CD4-positive, alpha-beta T cell treated with Interleukin-6 at 100 ng/mL for 8 hours (primary cell): ENCODE data around the gene TRDMT1.

Experiments
- DNase-seq: peaks from one replicate; pipeline ENCODE4 v3.0.0-alpha.2; 2020; ENCODE audit warnings: mixed read lengths, low spot score

The TRDMT1 gene

DNA sequence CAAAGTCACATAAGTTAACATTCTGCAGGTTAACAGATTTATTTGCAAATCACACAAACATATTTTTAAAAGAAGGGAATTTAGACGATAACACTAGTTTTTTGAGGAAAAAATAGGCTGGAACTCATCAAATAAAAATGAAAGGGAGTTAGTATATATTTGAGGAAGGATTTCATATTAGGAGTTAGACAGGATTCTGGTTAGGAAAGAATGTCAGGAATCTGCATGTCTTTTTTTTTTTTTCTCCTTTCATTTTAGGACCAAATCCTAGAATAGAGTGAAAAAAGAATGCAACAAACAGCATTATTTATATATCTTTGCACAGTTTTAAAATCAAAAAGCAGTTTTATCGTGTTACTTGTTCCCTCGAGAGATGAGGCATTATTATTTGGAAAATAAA, 8.9 kb upstream of the TRDMT1 start:
- DNase-seq: no peak

DNA sequence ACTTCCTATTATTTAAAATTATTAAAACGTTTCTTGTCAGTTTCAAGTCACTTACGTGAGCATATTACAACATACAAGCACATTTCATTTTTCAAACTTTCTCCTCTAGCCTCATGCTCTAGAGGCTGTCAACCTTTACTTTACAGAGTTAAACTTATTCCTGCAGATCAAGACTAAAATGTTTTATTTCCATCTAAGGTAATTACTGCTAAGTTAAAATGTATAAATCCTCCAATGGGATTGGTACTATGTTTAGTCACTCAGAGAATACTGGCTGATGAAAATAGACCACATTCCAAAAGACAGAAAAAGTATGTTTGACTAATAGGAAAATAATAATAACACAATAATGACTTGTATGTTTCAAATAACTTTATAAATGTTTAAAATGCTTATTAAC, 8.4 kb upstream of the TRDMT1 start:
- no peak for DNase-seq

DNA sequence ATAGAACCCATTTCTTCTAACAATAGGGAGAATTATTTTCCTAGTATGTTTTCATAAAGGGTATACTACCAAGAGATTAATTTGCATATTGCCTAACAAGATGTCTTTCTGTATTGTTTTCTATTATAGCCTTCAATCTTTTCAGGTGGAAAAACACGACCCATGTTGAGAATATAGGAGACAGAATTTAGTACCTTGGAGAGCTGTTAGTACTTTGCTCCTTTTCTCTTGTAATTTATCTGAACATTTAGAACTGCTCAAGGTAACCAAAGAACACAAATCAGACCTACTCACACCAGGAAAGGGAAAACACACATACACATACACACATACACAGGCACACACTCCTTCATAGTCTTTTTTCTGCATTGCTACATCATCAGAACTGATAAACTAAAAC, 7.8 kb upstream of the TRDMT1 start:
- no peak for DNase-seq

DNA sequence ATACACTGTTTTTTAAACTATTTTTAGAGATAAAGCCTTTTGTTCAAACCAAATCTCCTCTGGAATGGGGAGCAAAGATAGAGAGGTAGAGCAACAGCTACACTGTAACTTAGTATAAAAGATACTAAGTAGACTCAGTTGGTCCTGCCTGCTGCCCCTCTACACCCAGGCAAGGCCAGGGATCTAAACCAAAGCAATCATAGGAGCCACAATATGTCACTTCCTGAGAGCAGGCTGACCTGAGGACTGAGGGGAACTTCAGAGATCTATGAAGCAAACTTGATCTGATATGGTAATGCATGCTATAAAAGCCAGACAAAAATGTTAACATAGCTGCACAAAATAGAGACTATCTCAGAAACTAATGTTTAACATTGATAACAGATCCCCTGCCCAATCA, 7.0 kb upstream of the TRDMT1 start:
- no peak for DNase-seq

DNA sequence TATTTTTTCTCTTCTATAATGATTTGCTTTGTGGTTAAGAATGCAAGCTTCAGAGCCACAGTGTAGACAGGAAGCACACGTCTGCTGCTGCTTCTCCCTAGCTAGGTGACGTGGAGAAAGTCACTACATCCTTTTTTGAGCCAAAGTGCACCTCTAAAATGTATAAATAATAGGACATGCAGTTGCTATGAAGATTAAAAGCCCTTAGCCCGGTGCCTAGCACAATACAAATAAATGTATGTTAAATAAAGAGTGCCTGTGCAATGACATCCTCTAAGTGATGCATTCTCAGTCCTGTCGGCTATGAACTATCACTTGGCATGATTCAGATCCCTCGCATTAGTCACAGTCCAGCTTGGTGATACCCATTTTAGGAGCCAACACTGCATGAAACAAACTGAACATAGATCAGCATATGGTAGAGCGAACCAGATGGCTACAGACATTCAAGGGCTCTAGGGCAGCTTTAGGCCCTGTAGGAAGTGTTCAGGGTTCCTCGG, 4.8 kb upstream of the TRDMT1 start:
- peak; percentile 70 for DNase-seq

DNA sequence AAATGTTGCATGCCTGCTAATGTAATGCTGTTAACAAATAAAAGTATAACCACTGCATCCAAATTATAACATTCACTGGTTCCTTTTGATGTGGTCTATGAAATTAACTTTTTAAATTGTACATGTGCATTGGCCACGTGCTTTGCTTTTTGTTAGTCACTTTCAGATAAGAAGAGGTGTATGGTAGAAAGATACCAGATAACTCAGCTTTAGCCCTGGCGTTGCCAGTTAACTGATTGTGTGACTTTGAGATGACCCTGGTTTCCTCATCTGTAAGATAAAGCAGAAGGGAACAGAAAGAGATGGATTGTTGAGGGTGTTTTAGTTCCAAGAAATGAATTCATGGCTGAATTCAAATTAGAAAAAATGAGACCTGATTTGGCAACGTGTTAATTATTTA, 1.9 kb upstream of the TRDMT1 start:
- DNase-seq: no peak

DNA sequence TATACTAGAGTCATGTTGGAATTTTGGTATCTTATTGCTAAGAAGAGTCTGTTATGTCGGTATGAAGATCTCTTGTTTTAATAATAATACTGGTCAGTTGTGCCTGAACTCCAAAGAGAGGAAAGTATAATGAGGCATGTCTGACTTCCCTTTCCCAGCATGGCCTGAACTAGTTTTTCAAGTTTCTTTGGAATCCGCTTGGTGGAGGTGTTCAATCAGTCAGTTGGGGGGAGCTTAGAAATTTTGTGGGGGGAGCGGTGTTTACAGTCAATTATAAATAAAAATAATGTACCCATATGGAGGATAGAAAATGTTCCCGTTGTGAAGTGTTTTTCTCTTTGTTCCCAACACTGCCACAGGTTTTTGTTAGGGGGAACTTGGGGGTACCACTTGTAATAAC, 1.5 kb upstream of the TRDMT1 start:
- DNase-seq: no peak

DNA sequence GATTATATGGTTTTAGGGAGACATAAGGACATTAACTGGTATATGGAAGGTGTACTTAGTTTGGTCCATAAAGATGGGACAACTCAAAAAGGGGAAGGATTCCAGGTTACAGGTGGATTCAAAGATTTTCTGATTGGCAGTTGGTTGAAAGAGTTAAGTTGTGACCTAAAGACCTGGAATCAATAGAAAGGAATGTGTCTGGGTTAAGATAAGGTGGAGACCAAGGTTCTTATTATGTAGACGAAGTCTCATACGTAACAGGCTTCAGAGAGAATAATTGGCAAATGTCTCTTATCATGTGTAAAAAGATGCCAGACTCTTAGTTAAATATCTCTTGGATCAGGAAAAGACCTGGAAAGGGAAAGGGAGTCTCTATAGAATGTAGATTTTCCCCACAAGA, 1.0 kb upstream of the TRDMT1 start:
- DNase-seq: no peak

DNA sequence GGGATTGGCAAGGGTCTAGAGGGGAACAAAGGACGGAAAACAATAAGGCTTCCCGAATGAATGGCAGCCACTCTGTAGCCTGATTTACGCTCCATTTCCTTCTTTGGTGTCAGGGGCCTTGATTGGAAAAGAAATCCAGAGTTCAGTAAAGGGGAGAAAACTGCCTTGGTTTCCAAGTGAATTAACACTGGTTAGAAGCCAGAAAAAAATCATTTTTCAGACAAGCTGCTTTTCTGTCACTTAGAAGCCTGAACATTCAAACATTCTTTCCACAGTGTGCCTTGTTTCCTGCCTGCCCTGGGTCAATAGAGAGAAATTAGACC, 283 bp upstream of the TRDMT1 start:
- DNase-seq: no peak

DNA sequence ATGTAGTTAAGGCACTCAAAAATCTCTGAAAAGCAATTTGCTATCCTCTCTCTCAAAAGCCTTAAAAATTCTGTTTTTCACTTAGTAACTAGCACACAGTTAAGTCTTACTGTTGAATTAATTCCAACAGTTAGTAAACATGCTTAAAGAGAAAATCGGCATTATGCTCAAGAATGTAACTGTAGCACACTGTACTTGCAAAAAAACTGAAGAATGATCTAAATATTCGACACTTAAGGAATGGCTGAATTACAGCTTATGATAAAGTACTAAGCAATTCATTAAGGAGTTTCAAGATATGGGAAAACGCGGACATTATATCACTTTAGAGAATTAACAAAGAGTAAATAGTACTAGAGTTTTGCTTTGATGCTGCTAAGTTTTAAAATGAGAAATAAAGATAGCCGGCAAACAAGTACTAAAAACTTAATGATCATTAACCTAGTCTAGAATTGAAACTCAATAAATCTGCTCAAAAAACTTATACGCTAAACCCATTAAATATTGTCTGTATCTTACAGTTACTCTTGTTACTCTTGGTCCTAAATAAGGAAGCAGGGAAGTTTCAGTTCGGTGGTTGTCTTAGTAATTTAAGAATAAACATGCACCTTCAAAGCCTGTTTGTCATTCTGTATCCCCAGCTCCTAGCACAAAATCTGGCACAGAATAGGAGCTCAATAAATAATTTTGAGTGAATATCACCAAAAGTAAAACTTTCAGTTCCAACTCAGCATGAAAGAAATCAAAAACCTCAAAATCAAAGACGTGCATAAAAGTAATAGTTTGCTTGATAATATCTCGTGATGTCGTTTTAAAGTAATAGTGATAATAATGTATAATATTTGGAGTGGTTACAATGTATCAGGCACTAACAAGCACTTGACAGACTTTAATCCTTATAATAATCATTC, 1.2 kb downstream of the TRDMT1 start:
- no peak for DNase-seq

DNA sequence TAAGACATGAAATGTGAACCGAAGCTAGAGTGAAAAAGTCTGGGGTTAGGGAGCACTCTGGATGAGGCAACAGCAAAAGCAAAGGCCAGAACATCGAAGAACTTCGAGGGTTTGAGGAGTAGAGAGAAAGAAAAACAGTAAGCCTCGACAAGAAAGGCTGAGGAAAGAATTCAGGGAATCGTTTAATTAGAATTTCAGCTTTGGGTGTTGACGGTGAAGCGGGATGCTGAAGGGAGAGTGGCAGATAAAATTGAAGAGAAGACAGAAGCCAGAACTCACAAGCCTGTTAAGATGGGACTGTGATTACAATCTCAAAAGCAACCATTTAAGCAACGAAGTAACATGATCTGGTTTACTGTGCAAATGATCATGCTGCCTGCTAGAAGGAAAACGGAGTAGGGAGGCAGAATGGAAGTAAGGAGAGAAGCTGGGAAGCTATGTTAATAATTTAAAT, 2.1 kb downstream of the TRDMT1 start:
- DNase-seq: no peak

DNA sequence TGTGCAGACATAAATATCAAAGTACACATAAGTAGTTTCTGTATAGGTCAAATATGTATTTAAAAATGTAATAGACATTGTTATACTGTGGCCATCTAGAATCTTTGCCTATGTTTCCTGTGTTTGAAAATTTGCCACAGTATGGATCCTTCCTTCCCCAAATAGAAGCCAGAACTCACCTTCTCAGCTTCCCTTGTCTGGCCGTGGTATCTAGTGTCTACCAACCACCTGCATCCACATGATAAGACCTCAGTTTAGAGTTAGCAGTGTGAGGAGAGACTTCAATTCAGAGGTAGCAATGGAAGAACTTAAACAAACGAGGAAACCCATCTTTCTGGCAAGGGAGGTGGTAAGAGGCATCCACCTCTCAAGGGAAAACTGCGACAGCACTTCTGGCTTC, 4.9 kb downstream of the TRDMT1 start:
- DNase-seq: no peak

DNA sequence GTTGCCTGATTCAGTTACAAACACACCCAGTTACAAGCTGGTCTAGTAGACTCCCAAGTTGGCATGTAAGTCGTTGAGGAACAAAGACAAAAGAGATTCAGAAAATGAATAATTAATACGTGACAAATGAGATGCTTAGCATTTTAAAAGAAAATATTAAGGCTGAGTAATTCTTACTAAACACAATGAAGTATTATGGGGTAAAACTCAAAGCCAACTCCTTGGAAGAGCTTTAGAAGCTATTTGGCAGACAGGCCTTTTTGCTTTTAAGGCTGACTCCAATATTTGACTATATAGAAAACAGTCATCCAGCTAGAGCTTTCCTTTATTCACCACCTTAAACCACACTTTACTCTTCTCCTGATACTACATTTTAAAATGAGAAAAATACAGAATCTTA, 5.4 kb downstream of the TRDMT1 start:
- DNase-seq: no peak

DNA sequence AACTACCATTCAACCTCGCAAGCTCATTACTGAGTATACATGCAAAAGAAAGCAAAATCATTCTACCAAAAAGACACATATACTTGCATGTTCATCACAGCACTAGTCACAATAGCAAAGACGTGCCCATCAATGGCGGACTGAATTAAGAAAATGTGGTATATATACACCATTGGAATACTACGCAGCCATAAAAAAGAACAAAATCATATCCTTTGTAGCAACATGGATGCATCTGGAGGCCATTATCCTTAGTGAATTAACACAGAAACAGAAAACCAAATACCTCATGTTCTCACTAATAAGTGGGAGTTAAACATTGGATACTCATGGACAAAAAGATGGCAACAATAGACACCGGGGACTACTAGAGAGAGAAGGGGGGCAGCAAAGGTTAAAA, 6.4 kb downstream of the TRDMT1 start:
- no peak for DNase-seq

DNA sequence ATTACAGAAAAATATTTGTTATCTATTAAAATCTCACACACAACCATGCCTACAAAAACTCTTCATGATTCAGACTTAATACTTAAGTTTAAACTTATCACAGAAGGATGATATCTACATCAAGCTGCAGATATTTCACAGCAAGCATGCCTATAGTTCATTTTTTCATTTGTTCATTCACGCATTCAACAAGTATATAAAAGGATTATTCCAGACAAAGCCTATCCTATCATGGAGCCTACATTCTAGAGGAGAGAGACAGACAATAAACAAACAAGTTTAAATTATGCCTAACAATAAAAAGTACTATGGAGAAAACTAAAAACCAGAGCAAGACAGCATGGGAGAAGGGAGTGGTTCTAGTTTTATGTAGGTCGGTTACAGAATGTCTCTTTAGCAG, 10.9 kb downstream of the TRDMT1 start:
- DNase-seq: no peak

DNA sequence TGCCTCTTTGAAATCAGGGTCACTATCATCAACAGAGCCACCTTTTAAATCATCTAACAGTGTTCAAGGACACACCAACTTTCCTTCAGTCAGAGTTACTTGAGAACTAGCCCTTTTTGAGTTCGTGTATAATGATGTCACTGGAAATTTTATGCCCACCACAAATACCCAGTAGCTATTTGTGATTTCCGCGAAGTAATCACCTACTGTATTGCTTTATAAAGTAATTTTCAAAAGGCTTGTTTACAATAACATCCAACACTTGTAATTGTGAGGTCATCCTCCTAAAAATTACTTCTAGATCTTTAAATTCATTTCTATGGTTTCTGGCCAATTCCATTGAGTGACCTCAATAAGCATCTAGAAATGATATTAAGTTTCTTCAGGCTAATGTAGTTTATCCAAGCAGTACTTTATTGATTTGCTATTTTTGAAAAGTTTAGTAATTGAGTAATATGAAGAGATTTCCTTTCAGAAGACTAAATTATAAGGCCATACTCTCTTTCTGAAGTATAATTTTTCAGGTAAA, 12.8 kb downstream of the TRDMT1 start:
- no peak for DNase-seq

DNA sequence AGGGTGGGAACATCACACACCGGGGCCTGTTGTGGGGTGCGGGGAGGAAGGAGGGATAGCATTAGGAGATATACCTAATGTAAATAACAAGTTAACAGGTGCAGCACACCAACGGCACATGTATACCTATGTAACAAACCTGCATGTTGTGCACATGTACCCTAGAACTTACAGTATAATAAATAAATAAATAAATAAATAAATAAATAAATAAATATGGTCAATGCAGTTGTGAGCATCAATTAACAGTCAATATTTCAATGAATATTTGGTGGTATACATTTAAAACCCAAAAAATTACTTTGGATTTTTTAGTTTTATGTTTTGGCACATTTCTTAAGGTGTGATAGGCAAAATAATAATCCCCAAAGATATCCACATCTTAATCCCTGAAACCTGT, 15.6 kb downstream of the TRDMT1 start:
- no peak for DNase-seq

DNA sequence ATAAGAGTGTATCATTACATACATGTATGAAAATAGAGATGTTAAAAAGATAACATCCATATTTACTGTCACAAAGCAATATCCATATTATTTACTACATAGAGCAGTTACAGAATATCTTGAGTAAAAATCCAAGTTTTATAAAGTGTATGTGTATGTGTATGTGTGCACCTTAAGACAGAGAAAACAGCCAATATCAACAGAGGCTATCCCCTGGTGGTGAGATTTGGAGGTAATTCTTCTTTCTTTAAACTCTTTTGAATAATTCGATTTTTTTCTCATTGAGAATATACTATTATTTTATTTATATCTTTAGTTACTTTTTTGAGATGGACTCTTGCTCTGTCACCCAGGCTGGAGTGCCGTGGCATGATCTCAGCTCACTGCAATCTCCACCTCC, 18.4 kb downstream of the TRDMT1 start:
- DNase-seq: no peak

DNA sequence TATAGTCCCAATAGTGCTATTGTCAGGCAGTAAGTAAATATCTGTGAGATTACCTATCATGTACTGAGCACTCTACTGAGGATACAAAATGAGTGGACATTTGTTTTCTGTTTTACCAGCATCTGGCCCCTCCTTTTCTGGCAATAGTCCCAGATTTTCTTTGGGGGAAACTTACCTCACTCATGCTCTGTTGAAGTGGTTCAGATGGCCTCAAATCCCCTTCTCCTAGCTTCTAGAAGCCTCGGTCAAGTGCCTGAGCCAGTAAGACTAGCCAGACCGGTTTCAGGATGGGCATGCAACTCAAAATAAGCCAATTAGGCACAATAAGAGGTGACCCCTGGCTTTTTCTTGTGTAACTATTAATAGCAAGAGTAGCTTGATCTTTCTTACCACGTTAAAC, 19.7 kb downstream of the TRDMT1 start:
- DNase-seq: no peak

DNA sequence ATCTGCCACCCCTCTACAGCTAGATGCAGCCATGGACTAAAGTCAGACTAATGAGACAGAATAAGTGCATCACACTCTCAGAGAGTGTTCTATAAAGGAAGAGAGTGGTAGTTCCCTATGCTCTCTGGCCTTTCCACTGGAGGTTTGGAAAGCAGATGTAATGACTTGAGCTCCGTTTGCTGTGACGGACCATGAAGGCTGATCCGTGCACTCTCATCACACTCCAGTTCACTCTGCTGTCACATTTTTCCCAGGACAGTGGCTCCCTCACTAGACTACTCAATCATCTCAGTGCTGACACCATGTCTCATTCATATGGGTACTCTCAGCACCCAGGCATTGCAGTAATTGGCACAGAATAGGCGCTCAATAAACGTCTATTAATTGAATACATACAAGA, 20.4 kb downstream of the TRDMT1 start:
- no peak for DNase-seq

DNA sequence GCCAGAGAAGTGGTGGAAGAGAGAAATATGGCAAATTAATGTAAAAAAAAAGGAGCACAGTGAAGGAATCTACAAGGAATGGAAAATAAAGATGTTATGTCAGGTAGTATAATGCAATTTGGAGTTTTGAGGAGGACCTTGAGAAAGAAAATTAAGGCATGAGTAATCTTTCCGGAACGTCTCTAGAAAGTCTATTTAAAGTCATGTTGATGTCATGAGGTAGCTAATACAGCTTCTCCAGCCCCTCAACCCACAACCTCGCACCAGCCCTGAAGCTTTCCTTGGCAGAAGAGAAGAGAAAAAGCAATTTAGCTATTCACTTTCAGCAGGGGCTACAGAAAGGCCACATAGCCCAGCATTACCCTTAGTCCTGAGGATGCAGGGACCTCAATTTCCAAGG, 22.5 kb downstream of the TRDMT1 start:
- DNase-seq: no peak

DNA sequence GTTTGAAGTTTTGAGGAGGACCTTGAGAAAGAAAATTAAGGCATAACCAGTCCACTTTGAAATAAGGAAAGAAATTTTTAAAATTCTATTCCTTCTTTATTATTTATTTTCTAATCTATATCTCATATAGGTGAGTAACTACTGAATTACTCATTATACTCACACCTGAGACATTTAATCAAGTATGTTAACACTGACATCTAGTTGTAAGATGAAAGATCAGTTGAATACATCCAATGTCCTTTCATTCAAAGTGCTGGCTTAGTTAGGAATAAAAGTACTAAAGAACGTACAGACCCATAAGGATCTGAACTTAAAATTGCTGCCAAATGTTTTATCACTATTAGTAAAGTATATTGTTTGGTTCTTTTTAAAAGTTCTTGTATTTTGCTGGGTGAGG, 23.5 kb downstream of the TRDMT1 start:
- no peak for DNase-seq

DNA sequence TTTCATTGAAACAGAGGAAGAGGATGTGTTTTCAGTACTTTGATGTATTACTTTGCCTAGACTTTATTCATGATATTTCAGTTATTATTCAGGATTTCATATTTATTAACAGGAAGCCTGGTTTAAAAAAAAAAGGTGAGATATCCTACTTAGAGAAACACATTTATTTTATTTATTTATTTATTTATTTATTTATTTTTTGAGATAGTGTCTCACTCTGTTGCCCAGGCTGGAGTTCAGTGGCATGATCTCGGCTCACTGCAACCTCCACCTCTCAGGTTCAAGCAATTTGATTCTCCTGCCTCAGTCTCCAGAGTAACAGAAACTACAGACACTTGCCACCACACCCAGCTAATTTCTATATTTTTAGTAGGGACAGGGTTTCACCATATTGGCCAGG, 24.5 kb downstream of the TRDMT1 start:
- no peak for DNase-seq

DNA sequence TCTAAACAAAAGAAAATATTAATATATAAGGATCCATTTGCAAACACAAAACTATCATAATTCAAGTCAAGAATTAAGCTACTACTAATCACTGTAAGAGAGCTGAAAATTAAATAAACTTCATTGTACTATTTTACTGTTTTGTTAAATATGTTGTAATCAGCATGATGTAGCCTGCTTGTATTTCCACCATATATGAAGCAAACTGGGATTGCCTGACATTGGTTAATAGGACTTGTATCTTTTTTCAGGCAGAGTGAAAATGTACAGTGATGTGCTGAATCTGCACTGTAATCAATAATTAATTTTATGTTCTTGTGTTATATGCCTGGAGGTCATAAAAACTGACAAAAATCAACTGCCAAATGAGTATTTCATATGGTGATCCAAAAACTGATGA, 25.4 kb downstream of the TRDMT1 start:
- DNase-seq: no peak
